K562 (cell line): Measurements from ENCODE around the gene ARMH3. TPM values are rescaled to one million over a fixed set of nuclear protein-coding genes. Genes with fewer than 3 reads are reported as not detected.

Experiments used
- ATAC-seq: fragments of 200-7000 bp; cut with Tn5 transposase; 3 replicates; pipeline ENCODE4 v1.9.1; 2020; ENCODE audit warnings: moderate library complexity
- BruUV-seq: library from RNA; stranded (reverse); fragments of 400-500 nt; replicated peaks from 2 replicates; lab custom pipeline; 2021; lab: Mats Ljungman, UMichigan
- CTCF ChIA-PET: fragments of 300-600 bp; formaldehyde crosslinking; extraction: SDS; loops from one replicate; lab custom pipeline; 2021; ENCODE audit warnings: low intra/inter-chr PET ratio; lab: Yijun Ruan, JAX
- POLR2A ChIA-PET: fragments of 300-600, 350-650 bp; sonication (Branson Sonifier 250); formaldehyde crosslinking; extraction: SDS; loops from one replicate; lab custom pipeline; 2021; ENCODE audit warnings: antibody characterized with exemption, inconsistent platforms; lab: Yijun Ruan, JAX
- DNase-seq, 4 experiments: peaks; one replicate each; pipeline versions ENCODE4 v3.0.0 to v3.0.0-alpha.2; 2011 to 2018; ENCODE audit warnings: low spot score in 3 of 4, mixed read lengths in 3 of 4; ENCODE audit errors: extremely low read depth in 1 of 4
- FAIRE-seq: peaks from 2 replicates; lab custom pipeline; 2011; peaks lifted over from hg19 to GRCh38; lab: Jason Lieb, UNC
- H2AFZ ChIP-seq: 2 replicates; pipeline ENCODE4 v1.6.0; 2011; ENCODE audit warnings: low read depth, low read length, control low read depth, inconsistent platforms
- H3K27ac ChIP-seq: fragments of 200-600 bp; 3 replicates; pipeline ENCODE4 v1.8.0; 2011; ENCODE audit warnings: low read depth, mild to moderate bottlenecking, control low read depth, inconsistent platforms, low read length, moderate library complexity, mixed read lengths; ENCODE audit errors: extremely low read depth
- H3K27me3 ChIP-seq, 2 experiments: fragments of 300-600 bp in 1 of 2; 2 replicates in 1 of 2; 3 replicates in 1 of 2; pipeline versions ENCODE4 v1.6.0 to v1.8.0; 2011; ENCODE audit warnings: inconsistent platforms in 2 of 2, low read length in 2 of 2, mild to moderate bottlenecking in 1 of 2, mixed read lengths in 1 of 2, moderate library complexity in 1 of 2; ENCODE audit not compliant: control insufficient read depth in 2 of 2, insufficient read depth in 2 of 2
- H3K36me3 ChIP-seq: fragments of 300-600 bp; 3 replicates; pipeline ENCODE4 v1.8.0; 2011; ENCODE audit warnings: mild to moderate bottlenecking, low read length, inconsistent platforms; ENCODE audit not compliant: control insufficient read depth, insufficient read depth
- H3K4me1 ChIP-seq, 2 experiments: fragments of 200-600 bp in 1 of 2; replicated peaks in 1 of 2; 2 replicates in 1 of 2; 3 replicates in 1 of 2; pipeline versions ENCODE4 v1.5.1 to v1.8.0; 2011; ENCODE audit warnings: inconsistent platforms in 2 of 2, low read length in 2 of 2, mild to moderate bottlenecking in 1 of 2, mixed read lengths in 1 of 2, moderate library complexity in 1 of 2; ENCODE audit not compliant: control insufficient read depth in 2 of 2, insufficient read depth in 2 of 2
- H3K4me2 ChIP-seq: 2 replicates; pipeline ENCODE4 v1.6.1; 2011; ENCODE audit warnings: low read length, control low read depth, inconsistent platforms, mixed read lengths; ENCODE audit not compliant: insufficient read depth
- H3K4me3 ChIP-seq: fragments of 200-600 bp; sonication (generic), shearing (Covaris generic); 2 replicates; pipeline ENCODE4 v1.5.1; 2016; ENCODE audit warnings: control low read depth, inconsistent platforms
- H3K79me2 ChIP-seq: fragments of 200-600 bp; 3 replicates; pipeline ENCODE4 v1.8.0; 2011; ENCODE audit warnings: low read length, inconsistent platforms; ENCODE audit not compliant: control insufficient read depth, insufficient read depth
- H3K9ac ChIP-seq, 2 experiments: 2 replicates each; pipeline versions ENCODE4 v1.6.0 to v1.6.1; 2011; ENCODE audit warnings: low read depth in 2 of 2, low read length in 2 of 2, control low read depth in 1 of 2, inconsistent platforms in 1 of 2, mild to moderate bottlenecking in 1 of 2, mixed read lengths in 1 of 2; ENCODE audit not compliant: insufficient read depth in 1 of 2
- H3K9me1 ChIP-seq: one replicate; pipeline ENCODE4 v1.6.0; 2011; ENCODE audit warnings: inconsistent platforms, mild to moderate bottlenecking, low read length, moderate library complexity; ENCODE audit not compliant: control insufficient read depth, insufficient read depth
- H3K9me3 ChIP-seq: replicated peaks from 2 replicates; pipeline ENCODE4 v1.5.1; 2011; ENCODE audit warnings: low read depth, low read length, inconsistent platforms; ENCODE audit not compliant: control insufficient read depth, insufficient read depth
- H4K20me1 ChIP-seq: replicated peaks from 2 replicates; pipeline ENCODE4 v1.6.1; 2011; ENCODE audit warnings: low read length, inconsistent platforms, mixed read lengths; ENCODE audit not compliant: control insufficient read depth, insufficient read depth
- BRCA1 ChIP-seq, 2 experiments: fragments of 450-650 bp in 1 of 2; sonication (generic) in 1 of 2; formaldehyde crosslinking in 1 of 2; IDR thresholded peaks; 2 replicates each; pipeline versions ENCODE4 v1.5.0 to v1.6.1; 2017 to 2020; ENCODE audit warnings: mild to moderate bottlenecking in 1 of 2, missing genetic modification reagents in 1 of 2
- E2F4 ChIP-seq: sonication (generic); formaldehyde crosslinking; IDR thresholded peaks from 2 replicates; pipeline ENCODE4 v1.8.0; 2022; ENCODE audit warnings: mild to moderate bottlenecking, low read depth, missing genetic modification reagents
- GABPB2 ChIP-seq: fragments of 250-450 bp; sonication (Bioruptor Pico); conservative IDR thresholded peaks from 2 replicates; pipeline ENCODE4 v1.5.1; 2021; ENCODE audit warnings: mild to moderate bottlenecking
- HCFC1 ChIP-seq: IDR thresholded peaks from 2 replicates; pipeline ENCODE4 v1.6.1; 2012; ENCODE audit warnings: low read depth, low read length, improper control_type of control experiment
- SPI1 ChIP-seq: IDR thresholded peaks from 2 replicates; pipeline ENCODE4 v1.6.1; 2011; ENCODE audit warnings: low read depth, low read length, control low read depth, borderline replicate concordance
- SRSF3 ChIP-seq: fragments of 200-400 bp; formaldehyde crosslinking; IDR thresholded peaks from 2 replicates; pipeline ENCODE4 v1.6.1; 2016; ENCODE audit warnings: mild to moderate bottlenecking, low read length, moderate library complexity; ENCODE audit not compliant: insufficient read depth
- STAT5B ChIP-seq: fragments of 250-450 bp; sonication (Bioruptor Pico); IDR thresholded peaks from 2 replicates; pipeline ENCODE4 v1.8.0; 2021; ENCODE audit warnings: mild to moderate bottlenecking, inconsistent platforms
- TSC22D4 ChIP-seq: fragments of 450-650 bp; IDR thresholded peaks from 2 replicates; pipeline ENCODE4 v1.6.1; 2016; ENCODE audit warnings: missing genetic modification characterization, missing biosample characterization, control low read depth
- ZNF12 ChIP-seq: sonication (generic); formaldehyde crosslinking; IDR thresholded peaks from 2 replicates; pipeline ENCODE4 v1.4.0; 2020; ENCODE audit warnings: mild to moderate bottlenecking, missing genetic modification reagents
- ZNF146 ChIP-seq: IDR thresholded peaks from one replicate; pipeline ENCODE4 v1.6.1; 2018; ENCODE audit warnings: missing compliant biosample characterization; ENCODE audit not compliant: unreplicated experiment
- ZNF764 ChIP-seq: fragments of 250-450 bp; sonication (Bioruptor Pico); IDR thresholded peaks from 2 replicates; pipeline ENCODE4 v1.4.0; 2020; ENCODE audit warnings: low read depth, mild to moderate bottlenecking, moderate library complexity
- ZNF785 ChIP-seq: fragments of 250-450 bp; sonication (Bioruptor Pico); IDR thresholded peaks from 2 replicates; pipeline ENCODE4 v1.4.0; 2020; ENCODE audit warnings: mild to moderate bottlenecking
- WGBS: fragments of 100-300 bp; shearing (Covaris generic); methylation state at CpG from one replicate; pipeline ENCODE4 v1.1.6; 2016; ENCODE audit warnings: low coverage, mixed read lengths; ENCODE audit not compliant: insufficient coverage; ENCODE audit errors: missing lambda C conversion rate; 5-methylcytosine and 5-hydroxymethylcytosine counted together
- in situ Hi-C: fragments of 300-500 bp; cut with MboI; formaldehyde crosslinking; loops from 4 replicates; pipeline ENCODE4 v1.15.0; 2018; ENCODE audit warnings: inconsistent platforms, mixed read lengths
- intact Hi-C: fragments of 100-400 bp; cut with micrococcal nuclease; formaldehyde crosslinking; loops from 2 replicates; pipeline ENCODE4 v1.14.2; 2022
- polyA plus RNA-seq, 8 experiments: library from polyadenylated mRNA; depleted of rRNA in 4 of 8; stranded (reverse) in 5 of 8; unstranded in 3 of 8; fragments of >200 nt; fragmentation: Nextera tagmentation in 2 of 8; fragmentation: Illumina TruSeq in 1 of 8; extraction: Ambion mirVana in 2 of 8; extraction: Trizol in 1 of 8; gene quantifications; 2 replicates each; pipeline versions ENCODE4 v1.2.1 to v1.2.3, GENCODE V29; 2011 to 2014; ENCODE audit warnings: inconsistent platforms in 1 of 8, missing spikeins in 1 of 8
- total RNA-seq, 7 experiments: library from RNA; depleted of rRNA in 6 of 7; stranded (reverse); fragments of >200 nt in 6 of 7; fragmentation: Illumina TruSeq in 2 of 7; extraction: Trizol in 2 of 7; gene quantifications; 2 replicates each; pipeline versions ENCODE4 v1.2.1 to v1.2.3, GENCODE V29; 2011 to 2021; ENCODE audit warnings: low replicate concordance in 1 of 7
- TF ChIP-seq, protein P1 (sequence below): fragments of 200-400 bp; formaldehyde crosslinking; IDR thresholded peaks from 2 replicates; pipeline ENCODE4 v1.6.1; 2017; ENCODE audit warnings: mild to moderate bottlenecking, low read depth, low read length, moderate library complexity
- TF ChIP-seq, protein P2 (sequence below): fragments of 450-650 bp; IDR thresholded peaks from 2 replicates; pipeline ENCODE4 v1.6.1; 2018; ENCODE audit not compliant: partially characterized antibody
- TF ChIP-seq, protein P3 (sequence below): fragments of 250-450 bp; sonication (Bioruptor Pico); IDR thresholded peaks from 2 replicates; pipeline ENCODE4 v1.8.0; 2022; ENCODE audit warnings: moderate library complexity, mild to moderate bottlenecking, inconsistent platforms

ARMH3 gene
- total and polyA plus RNA-seq, 9 of the 15 experiments (the other 6 are each of a cell fraction or from before 2014, with no cell fraction given): 0.29 to 0.73 TPM; not detected in 7

- no peak for FAIRE-seq
- Histone ChIP-seq H3K79me2 (peaks cover 27% of the 10 kb centered on the region), H3K9me3 (no peaks in the 10 kb centered on the region), H3K4me2 (no peak overlapping the region), H3K27ac (no peak overlapping the region), H3K4me3 (no peak overlapping the region), H3K36me3 (peaks cover 90% of the 10 kb centered on the region), H3K27me3 (no peaks in the 10 kb centered on the region), H4K20me1 (no peaks in the 10 kb centered on the region; the same call in 1 of the 2 replicates), H3K4me1 (peaks cover 0 to 4% of the 10 kb centered on the region in 2 experiments; a peak in 1 of 5 replicates), H3K9ac (no peak overlapping the region), H2AFZ (no peak overlapping the region), H3K9me1 (no peaks in the 10 kb centered on the region)
- ChIA-PET CTCF (no interaction called here), POLR2A (interaction anchor here (0.6 to 2.1 kb wide), 3 partner anchors 8 to 328 kb away, joined by 3 to 6 read pairs (median 4); no protein-coding TSS in a partner anchor)
- in situ Hi-C loops: no loop called here
- intact Hi-C loops: no loop called here
- BruUV-seq: no TSS peak
- WGBS: 90% methylated on average over 4 of the region's 4 CpGs
- no peak for ATAC-seq
- DNase-seq: no peak
- TF ChIP-seq, protein P1, sequence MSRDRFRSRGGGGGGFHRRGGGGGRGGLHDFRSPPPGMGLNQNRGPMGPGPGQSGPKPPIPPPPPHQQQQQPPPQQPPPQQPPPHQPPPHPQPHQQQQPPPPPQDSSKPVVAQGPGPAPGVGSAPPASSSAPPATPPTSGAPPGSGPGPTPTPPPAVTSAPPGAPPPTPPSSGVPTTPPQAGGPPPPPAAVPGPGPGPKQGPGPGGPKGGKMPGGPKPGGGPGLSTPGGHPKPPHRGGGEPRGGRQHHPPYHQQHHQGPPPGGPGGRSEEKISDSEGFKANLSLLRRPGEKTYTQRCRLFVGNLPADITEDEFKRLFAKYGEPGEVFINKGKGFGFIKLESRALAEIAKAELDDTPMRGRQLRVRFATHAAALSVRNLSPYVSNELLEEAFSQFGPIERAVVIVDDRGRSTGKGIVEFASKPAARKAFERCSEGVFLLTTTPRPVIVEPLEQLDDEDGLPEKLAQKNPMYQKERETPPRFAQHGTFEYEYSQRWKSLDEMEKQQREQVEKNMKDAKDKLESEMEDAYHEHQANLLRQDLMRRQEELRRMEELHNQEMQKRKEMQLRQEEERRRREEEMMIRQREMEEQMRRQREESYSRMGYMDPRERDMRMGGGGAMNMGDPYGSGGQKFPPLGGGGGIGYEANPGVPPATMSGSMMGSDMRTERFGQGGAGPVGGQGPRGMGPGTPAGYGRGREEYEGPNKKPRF: no peak
- no peak for TF ChIP-seq TSC22D4 (tag)
- no peak for TF ChIP-seq SPI1
- TF ChIP-seq, protein P2, sequence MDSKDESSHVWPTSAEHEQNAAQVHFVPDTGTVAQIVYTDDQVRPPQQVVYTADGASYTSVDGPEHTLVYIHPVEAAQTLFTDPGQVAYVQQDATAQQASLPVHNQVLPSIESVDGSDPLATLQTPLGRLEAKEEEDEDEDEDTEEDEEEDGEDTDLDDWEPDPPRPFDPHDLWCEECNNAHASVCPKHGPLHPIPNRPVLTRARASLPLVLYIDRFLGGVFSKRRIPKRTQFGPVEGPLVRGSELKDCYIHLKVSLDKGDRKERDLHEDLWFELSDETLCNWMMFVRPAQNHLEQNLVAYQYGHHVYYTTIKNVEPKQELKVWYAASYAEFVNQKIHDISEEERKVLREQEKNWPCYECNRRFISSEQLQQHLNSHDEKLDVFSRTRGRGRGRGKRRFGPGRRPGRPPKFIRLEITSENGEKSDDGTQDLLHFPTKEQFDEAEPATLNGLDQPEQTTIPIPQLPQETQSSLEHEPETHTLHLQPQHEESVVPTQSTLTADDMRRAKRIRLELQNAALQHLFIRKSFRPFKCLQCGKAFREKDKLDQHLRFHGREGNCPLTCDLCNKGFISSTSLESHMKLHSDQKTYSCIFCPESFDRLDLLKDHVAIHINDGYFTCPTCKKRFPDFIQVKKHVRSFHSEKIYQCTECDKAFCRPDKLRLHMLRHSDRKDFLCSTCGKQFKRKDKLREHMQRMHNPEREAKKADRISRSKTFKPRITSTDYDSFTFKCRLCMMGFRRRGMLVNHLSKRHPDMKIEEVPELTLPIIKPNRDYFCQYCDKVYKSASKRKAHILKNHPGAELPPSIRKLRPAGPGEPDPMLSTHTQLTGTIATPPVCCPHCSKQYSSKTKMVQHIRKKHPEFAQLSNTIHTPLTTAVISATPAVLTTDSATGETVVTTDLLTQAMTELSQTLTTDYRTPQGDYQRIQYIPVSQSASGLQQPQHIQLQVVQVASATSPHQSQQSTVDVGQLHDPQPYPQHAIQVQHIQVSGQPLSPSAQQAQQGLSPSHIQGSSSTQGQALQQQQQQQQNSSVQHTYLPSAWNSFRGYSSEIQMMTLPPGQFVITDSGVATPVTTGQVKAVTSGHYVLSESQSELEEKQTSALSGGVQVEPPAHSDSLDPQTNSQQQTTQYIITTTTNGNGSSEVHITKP: no peak
- no peak for TF ChIP-seq E2F4 (CRISPR knock-in tag)
- TF ChIP-seq ZNF146: no peak
- no peak for TF ChIP-seq SRSF3
- TF ChIP-seq STAT5B (CRISPR knock-in tag): no peak
- TF ChIP-seq HCFC1: no peak
- TF ChIP-seq ZNF12 (CRISPR knock-in tag): no peak
- TF ChIP-seq, protein P3, sequence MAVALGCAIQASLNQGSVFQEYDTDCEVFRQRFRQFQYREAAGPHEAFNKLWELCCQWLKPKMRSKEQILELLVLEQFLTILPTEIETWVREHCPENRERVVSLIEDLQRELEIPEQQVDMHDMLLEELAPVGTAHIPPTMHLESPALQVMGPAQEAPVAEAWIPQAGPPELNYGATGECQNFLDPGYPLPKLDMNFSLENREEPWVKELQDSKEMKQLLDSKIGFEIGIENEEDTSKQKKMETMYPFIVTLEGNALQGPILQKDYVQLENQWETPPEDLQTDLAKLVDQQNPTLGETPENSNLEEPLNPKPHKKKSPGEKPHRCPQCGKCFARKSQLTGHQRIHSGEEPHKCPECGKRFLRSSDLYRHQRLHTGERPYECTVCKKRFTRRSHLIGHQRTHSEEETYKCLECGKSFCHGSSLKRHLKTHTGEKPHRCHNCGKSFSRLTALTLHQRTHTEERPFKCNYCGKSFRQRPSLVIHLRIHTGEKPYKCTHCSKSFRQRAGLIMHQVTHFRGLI: no peak
- TF ChIP-seq ZNF764 (CRISPR knock-in tag): no peak
- no peak for TF ChIP-seq GABPB2 (CRISPR knock-in tag)
- TF ChIP-seq ZNF785: no peak
- no peak for TF ChIP-seq BRCA1 (IDR thresholded peaks at IDR 0.05)
- no peak for TF ChIP-seq BRCA1 (CRISPR knock-in tag; IDR thresholded peaks at IDR 0.05)
Measured at GRCh38 chr10:101803511-101803910, 252.5 kb downstream of the ARMH3 start.
